GM19025 (cell line): ENCODE data around the gene SERPINB6.
A peak's percentile ranks its signal among the peaks of the same experiment; 100 is the strongest.
"Not testable (repeated sequence)": the region's sequence is repeated elsewhere in the genome, so short reads cannot be mapped to it uniquely, and the experiment has no call there.

ENCODE experiments used
- ATAC-seq: cut with Tn5 transposase; IDR thresholded peaks from one replicate; pipeline ENCODE4 v1.9.1; 2021; ENCODE audit warnings: mild to moderate bottlenecking, low read depth, moderate library complexity; ENCODE audit not compliant: unreplicated experiment

Gene SERPINB6

DNA sequence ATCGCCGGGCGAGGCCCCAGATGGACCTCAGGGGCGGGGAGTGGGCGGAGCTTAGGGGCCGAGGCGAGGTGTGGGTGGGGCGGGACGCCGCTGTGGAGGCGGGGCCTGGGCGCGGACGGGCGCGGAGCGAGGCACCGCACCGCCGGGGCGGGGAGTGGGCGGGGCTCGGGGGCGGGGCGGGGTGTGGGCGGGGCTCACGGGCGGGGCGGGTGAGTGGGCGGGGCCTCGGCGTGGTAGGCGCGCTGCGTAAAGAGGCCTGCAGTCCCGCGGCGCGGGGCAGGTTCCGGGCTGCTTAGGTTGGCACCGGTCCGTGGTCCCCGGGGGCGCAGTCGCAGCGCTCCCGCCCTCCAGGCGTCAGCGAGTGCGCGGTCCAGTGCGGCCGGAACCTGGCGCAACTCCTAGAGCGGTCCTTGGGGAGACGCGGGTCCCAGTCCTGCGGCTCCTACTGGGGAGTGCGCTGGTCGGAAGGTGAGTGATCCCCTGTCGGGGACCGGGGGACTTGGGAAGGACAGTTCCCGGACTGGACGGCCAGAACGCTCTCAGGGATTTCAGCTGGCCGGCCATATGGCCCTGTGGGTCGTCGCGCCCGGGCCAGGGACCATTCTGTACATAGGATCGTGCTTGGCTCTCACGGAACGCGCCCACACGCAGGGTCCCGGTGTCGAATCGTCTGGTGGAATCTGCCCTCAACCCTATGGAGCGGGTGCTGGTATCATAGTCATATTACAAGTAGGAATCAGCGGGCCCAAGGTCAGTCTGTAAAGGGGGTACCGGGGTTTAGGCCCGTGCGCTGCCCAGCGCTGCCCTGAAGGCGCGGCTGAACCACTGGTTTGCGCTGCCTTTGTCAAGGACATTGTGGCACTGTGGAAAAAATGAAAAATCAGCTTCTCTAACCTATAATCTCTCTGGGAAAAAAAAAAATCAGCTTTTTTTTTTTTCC lies 28.5 kb upstream of the SERPINB6 start, which contains the start of gene NQO2:
TSS of gene NQO2 (plus strand) at position 277 of the 940 bp plus-strand sequence. CDS start 6,659 bp downstream, outside the sequence.
- ATAC-seq: peak; percentile 78

DNA sequence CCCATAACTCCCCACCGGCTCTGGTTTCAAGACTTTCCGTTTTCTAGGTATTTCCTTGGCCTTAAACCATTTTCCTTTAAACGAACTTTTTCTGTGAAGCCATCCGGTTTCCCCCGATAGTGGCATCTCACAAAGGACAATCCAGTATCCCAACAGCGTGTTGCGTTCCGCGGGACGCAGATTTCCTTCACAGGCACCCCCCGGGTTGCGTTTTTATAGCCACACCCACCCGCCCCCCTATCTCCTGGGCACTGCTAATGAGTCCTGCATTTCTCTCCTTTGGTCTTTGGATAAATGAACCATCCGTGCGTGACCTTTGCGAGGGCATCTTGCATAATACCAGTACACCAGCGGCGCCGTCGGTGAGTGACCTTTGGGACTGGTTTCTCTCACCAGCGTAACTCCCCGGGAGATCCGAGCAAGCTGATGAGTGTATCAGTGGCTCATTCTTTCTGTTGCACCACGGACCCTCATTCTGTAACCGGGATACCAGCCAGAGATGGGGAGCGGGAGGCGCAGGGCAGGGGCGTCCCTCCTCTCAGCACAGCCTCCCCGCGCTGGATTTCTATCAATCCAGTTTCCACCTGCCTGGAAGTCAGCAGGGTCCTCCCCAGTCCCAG lies 27.7 kb upstream of the SERPINB6 start:
- peak; percentile 19 for ATAC-seq

DNA sequence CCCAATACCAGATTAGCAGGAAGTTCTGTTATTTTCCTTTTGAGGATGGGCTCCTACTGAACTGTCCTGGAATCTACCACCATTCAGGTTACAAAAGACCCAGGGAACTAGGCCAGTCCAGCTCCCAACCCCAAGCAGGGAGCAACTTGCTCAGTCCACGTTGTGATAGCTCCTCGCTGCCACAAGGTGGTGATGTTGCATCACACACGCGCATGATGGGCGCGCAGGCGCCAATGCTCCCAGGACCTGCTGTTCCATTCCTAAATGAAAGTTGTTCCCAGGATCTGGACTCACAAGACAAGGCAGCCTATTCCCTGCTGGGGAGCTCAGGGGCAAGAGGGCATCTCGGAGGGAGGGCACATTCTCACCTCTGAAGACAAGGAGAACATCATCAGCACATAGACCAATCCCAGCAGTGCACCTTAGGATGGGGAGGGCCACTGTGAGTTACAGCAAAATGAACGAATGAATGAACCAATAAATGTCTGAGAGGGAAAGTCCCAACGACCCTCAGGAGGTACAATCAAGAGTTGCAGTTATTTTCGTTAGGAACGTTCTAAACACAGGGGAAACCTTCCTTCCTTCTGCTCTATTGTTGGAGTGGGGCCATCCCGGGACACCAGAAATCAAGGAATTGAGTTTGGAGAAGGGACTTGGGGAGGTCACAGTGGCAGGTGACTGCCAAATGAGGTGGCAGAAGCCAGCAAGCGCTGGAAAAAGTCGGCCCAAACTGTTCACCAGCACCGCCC lies 27.1 kb upstream of the SERPINB6 start:
- ATAC-seq: not testable (repeated sequence)

DNA sequence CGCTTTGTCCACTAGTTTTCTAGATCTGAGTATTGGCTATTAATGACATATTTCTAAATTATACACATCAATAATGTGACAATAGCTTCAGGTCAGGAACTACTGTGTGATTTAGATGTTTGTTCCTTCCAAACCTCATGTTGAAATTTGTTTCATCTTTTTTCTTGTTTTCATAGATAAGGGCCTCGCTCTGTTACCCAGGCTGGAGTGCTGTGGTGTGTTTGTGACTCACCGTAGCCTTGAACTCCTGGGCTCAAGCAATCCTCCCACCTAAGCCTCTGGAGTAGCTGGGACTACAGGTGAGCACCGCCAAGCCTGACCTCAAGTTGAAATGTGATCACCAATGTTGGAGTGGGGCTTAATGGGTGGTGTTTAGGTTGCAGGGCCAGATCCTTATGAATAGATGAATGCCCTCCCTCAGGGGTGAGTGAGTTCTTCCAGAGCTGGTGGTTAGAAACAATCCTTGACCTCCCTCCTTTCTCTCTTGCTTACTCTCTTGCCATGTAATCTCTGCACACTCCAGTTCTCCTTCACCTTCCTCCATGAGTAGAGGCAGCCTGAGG lies 22.5 kb upstream of the SERPINB6 start:
- no peak for ATAC-seq

DNA sequence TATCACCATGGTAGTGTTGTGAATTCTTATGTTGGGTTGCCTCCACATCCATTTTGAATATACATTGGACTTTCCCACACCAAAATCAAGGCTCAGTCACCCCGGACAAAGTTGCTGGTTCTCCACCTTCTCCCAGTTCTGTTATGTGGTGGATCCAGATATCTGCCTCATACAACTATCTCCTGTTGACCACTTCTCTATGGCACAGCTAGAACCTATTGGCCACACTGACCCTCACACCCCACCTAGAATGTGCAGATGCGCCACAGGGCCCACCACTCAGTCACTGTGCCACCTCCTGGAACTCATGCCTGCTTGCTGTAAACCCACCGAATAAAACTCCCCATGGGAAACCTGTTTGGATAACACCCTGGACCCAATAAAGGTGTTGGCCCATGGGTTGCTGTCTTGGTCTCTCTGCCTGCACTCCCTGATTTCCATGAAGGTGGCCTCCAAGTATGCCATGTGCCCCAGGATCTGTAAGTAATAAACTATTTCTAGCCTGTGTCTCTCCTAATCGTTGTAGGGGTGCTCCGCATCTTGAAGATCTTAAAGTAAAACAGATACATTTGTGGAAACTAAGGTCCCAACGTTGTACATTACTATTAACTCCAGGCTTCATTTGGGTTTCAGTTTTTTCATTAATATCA lies 21.1 kb upstream of the SERPINB6 start:
- ATAC-seq: no peak

DNA sequence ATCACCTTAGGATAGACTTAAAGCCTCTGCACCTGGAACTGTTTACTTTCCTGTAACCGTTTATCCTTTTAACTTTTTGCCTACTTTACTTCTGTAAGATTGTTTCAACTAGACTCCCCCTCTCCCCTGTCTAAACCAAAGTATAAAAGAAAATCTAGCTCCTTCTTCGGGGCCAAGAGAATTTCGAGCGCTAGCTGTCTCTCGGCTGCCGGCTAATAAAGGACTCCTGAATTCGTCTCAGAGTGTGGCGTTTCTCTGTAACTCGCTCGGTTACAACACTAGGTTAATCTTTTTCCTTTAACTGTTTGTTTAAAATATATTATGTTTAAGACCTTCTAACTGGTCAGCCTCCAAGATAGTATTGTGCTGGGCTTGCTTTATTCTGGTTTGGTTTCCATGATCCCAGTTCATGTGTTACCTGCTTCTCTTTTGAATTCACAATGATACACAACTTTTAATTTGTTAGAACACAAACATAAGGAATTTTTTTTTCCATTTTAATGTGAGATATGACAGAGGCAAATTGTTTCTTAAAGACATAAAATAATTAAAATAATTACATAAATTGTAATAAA lies 19.7 kb upstream of the SERPINB6 start:
- ATAC-seq: no peak

DNA sequence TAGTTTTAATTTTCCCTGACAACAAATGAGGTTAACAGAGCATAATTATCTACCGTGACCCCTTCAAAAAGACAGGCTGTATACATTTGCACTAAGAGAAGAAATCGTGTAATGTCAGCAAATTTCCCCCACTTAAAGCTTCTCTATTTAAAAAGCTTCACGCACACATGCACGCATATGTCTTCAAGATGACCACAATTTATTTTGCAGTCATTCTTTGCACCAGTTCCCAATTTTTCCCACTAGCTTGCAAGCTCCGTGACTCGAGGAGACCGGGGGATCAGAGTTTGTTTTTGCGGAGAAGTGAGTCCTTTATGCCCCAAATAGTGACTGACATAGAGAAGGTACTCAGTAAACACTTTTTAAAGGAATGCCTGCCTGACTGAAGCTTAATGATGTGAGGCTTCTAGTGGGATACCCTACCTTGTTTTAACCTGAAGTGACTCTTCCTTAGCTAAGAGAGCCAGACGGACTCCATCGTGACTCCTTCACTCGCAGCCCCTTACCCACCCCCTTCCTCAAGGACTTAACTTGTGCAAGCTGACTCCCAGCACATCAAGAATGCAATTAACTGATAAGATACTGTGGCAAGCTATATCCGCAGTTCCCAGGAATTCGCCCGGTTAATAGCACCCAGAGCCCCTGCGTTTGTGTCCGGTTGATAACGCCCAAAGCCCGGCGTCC lies 19.0 kb upstream of the SERPINB6 start:
- no peak for ATAC-seq

DNA sequence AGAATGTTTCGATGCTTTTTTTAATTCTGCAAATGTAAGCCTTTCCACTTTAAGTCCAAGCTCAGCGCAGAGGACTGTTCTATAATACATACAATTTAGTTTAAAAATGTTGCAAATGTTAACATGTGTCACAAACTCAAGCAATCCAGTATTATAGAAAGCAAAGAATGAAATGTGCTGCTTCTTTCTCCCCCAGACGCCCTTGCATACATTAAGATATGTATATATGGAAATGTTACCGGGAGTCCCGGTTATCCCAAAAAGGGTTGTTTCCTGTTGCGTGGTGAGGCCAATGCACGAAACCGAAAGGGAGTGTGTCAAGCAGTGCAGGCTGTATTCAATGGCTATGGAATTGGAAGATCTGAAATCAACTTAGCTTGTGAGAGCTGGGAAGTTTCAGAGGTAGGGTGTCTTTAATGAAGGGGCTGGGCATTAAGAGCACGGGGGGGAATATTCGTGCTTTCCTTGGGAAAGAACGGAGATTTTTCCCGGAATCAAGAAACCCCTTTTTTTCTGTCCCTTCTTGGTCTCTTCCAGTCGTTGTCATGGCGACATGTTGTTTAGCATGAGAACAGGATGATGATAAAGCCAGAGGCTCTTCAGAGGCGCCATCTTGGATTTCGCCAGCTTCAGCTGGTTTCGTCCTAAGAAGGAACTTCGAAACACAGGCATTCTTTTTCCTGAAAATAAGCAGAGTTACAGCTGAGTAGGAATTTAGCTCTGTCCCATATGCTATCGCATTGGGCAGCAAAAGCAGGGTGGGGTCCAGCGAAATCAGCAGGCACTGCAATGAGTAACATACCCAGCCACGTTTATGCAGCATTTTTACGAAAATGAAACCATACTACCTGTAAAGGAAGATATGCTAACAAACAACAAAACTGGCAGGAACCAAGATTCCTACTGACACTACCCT lies 18.2 kb upstream of the SERPINB6 start:
- ATAC-seq: peak; percentile 66

DNA sequence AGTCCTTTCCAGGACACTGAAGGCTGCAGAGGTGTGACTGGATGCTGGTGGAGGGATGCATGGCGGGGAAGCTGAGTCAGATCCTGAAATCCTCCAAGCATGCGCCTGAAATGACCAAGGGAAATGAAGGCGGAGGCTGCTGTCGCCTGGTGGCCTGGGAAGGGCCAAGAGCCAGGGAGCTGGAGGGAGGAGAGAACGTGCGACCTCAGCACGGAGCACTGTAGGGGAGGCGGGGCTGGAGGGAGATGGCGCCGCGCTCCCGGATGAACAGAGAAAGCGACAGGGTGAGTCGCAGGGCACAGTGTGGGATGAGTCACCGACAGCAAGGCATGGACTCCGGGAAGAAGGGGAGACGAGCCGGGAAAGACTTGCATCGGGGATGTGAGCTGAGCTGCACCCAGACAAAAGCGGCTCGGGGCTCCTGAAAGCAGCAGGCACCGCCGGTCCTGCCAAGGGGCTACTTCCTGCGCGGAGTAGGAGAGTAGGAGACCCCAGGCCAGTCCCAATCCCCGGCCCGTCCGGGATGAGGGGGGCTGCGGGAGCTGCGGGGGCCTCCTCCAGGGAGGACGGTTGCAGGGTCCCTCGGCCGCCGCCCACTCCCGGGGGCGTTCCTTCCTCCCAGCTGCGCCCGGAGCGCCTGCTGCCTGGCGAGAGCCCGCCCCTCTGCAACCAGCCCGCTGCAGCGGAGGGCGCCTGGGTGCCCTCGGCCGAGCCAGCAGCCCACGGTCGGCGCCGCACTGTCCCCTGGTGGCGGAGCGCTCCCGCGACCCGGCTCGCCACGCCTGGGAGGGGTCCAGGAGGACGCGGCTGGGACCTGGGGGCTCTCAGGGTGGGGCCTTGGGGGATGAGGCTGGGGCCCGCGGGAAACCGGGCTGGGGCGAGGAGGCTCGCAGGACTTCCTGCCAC lies 17.3 kb upstream of the SERPINB6 start:
- peak; percentile 50 for ATAC-seq

DNA sequence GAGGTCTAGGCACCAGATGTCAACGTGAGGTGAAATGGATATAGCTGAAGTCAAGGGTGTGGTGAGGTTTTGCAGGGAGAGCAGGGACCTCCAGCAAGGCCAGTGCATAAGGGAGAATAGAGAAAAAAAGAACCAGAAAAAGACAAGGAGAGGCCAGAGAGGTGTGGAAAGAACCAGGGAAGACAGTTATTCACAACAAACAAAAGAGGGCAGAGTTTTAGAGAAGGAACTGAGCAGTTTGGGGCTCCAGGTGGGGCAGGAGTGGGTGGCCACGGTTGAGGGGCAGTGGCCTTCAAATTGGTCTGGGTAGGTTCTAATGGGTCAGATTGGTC lies 16.7 kb upstream of the SERPINB6 start:
- ATAC-seq: no peak

DNA sequence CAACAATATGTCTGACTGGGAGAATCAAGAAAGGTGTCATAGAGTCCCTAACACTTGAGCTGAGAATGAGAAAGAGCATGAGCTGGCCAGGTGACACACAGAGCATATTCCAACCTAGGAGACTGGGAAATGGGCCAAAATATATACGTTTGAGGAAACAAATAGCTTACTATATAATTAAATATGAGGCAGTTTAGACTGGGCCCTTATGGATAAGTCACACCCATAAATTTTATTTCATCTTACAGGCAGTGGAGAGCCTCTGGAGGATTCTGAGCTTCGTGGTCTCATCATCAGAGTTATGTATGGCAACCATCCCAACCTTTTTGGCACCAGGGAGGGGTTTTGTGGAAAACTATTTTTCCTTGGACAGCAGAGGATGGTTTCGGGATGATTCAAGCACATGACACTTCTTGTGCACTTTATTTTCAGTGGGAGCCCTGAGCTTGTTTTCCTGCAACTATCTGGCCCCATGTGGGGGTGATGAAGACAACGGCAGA lies 15.4 kb upstream of the SERPINB6 start:
- ATAC-seq: no peak

DNA sequence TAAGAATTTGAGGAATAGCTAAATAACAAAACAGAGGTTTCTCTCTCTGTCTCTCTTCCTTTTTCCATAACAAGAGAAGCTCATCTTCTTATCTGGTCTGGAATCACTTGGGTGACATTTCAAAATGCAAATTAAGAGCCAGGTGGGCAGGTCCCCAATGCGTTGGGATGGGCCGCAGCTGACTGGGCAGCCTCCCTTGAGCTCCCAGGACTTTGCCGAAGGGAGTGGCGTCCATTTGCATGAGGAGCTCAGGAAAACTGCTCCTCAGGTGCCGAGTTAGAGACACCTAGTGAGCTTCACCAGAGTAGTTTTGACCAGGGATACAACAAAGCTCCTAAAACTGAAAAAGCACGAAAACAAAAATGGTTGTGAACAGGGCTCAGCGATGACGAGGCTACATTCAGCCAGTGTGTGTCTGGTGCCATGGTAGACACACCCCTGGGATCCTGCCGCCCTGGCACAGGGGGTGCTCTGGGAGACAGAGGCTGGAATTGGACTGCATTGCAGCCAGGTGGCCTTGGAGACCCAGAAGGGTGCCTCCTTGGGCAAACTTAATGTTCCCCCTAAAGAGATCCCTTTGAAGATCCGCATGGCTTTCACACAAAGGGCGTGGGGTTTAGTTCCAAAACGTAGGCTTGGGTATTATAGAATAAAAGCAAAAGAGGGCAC lies 13.5 kb upstream of the SERPINB6 start:
- no peak for ATAC-seq

DNA sequence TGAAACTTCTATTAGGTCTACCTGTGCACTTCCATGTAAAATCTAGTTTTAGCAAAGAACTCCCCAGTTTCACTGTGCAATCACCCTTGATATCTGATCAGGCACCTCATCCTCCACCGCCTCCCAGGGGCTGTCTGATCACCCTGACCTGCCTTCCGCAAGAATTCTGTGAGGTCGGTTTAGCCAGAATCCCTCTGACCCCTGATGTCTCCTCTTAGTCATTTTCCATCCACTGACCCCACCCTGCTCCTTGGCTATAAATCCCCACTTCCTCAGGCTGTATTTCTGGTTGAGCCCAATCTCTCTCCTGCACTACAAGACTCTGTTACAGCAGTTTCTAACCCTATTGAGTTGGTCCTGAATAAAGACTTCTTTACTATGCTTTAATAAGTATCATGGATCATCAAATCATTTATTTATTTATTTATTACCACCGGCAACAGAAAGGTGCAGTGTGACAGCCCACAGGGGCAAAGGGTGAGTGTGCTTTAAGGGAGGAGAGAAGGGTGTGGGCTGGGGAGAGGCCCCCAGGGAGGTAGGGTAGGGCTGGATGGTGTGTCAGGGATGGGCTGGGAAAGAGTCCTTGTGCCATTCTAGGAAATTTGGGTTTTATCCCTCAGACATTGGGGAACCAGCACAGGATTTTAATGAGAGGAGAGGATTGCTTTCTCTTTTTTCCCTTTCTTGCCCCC lies 11.2 kb upstream of the SERPINB6 start:
- ATAC-seq: no peak

DNA sequence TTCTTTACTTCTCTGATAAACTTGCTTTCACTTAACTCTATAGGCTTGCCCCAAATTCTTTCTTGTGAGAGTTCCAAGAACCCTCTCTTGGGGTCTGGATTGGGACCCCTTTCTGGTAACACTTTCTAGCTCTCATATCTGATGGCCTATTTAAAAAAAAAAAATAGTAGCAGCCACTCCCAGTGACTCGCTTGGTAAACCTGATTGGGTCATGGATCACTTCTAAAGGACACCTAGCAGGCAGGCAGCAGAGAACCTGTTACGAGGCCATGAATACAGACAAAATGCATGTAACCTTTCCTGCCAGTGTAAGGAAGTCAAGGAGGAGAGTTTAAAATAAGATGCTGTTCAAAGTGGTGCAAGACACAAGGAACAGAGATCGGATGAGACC lies 9.1 kb upstream of the SERPINB6 start:
- no peak for ATAC-seq

DNA sequence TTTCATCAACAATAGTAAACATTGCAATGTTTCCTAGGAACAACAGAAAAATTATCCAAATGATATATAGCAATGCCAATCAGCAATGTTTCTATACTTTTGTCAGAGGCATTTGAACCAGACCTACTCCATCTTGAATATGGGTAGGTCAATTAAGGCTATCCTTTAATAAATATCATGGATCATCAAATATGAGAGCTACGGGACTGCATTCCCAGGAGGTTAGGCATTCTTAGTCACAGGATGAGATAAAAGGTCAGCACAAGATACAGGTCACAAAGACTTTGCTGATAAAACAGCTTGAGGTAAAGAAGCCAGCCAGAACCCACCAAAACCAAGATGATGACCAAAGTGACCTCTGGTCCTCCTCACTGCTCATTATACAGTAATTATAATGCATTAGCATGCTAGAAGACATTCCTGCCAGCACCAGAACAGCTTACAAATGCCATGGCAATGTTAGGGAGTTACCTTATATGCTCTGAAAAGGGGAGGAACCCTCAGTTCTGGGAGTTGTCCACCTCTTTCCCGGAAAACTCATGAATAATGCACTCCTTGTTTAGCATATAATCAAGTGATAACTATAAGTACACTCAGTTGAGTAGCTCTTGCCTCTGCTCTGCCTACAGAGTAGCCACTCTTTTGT lies 8.6 kb upstream of the SERPINB6 start:
- no peak for ATAC-seq

DNA sequence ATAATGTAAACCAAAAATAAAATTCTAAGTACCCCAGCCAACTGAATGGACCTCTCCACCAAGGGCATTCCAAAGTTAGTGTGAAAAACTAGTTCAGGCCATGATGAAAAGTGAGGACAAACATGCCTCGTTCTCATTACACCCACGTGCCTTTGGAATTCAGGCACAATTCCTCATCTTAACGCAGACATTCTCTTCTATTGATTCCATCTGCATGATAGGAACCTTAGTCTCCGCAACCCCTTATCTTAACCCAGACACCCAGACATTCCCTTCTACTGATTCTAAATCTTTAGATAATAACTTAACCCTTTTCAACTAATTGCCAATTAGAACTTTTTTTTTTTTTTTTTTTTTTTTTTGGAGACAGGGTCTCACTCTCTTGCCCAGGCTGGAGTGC lies 7.6 kb upstream of the SERPINB6 start:
- ATAC-seq: no peak
